ENCODE data around the gene NR4A1.

The NR4A1 gene

GRCh38 chr12:52019113-52019770, 32.0 kb upstream of the NR4A1 start:
- DNase-seq: no peak

- DNase-seq: no peak
Measured at GRCh38 chr12:52020539-52021336, 30.5 kb upstream of the NR4A1 start.

- DNase-seq: peak; percentile 34
Measured at GRCh38 chr12:52022841-52023181, 28.4 kb upstream of the NR4A1 start.

DNA sequence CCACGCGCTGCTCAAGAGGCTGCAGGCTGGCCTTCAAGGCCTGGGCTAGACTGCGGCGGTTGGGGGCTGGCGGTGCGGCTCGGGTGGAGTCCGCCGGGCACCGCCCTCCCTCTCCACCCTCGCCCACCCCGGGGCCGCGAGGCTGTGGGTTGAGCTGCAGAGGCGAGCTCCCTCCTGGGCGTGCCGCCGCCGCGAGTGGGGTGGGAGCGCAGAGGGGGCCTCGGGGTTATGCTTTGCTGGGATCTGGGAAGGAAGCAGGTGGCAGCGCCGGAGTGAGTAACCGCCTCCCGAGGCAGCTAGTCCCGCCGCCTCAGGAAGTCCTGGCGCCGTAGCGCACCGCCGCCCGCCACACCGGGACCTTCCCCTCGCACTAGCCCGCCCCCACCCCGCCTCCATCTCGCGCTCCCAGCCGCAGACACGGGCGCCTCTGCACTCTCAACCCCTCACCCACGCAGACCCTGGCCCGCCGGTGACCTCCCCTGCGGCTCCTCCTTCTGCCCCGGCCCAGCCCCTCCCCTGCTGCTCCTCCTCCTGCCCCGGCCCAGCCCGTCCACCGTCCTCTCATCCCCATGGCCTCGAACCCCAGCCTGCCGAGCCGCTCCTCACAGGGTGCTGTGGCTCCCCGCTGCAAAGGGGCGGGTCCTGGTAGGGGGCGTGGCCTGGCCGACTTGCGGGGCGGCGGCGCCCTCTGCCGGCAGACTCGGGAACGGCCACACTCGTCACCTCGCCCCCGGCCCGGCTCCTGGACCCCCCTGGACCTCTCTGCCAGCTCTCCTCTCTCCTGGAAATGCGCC, 27.9 kb upstream of the NR4A1 start:
- peak; percentile 61 for DNase-seq

GRCh38 chr12:52023976-52024688, 27.1 kb upstream of the NR4A1 start:
- DNase-seq: no peak

DNA sequence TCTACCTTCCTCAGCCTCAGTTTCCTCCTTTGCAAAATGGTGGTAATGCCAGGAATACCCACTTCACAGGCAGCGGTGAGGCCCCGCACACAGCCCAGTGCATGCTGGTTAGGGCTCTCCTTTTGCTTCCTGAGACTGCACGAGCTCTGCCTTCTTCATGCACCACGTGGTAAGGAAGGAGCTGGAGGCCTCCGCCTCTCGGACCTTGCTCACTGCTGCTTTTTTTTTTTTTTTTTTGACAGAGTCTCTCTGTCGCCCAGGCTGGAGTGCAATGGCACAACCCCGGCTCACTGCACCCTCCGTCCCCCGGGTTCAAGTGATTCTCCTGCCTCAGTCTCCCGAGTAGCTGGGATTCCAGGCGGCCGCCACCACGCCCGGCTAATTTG, 26.4 kb upstream of the NR4A1 start:
- no peak for DNase-seq

DNA sequence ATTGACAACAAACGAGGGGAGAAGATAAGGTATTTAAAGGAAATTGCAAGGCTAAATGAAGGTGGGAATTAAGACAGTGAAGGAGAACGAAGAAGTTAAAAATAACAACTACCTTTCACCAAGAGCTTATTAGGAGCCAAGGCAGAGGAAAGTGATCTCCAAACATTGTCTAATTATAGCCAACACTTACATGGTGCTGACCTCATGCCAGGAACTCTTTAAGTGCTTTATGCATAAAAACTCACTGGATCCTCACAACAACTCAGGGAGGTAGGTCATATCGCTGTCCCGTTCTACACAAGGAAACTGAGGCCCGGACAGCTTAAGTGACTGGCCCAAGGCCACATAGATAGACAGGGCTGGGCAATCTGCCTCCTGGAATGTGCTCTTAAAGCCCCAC, 25.0 kb upstream of the NR4A1 start:
- DNase-seq: no peak

DNA sequence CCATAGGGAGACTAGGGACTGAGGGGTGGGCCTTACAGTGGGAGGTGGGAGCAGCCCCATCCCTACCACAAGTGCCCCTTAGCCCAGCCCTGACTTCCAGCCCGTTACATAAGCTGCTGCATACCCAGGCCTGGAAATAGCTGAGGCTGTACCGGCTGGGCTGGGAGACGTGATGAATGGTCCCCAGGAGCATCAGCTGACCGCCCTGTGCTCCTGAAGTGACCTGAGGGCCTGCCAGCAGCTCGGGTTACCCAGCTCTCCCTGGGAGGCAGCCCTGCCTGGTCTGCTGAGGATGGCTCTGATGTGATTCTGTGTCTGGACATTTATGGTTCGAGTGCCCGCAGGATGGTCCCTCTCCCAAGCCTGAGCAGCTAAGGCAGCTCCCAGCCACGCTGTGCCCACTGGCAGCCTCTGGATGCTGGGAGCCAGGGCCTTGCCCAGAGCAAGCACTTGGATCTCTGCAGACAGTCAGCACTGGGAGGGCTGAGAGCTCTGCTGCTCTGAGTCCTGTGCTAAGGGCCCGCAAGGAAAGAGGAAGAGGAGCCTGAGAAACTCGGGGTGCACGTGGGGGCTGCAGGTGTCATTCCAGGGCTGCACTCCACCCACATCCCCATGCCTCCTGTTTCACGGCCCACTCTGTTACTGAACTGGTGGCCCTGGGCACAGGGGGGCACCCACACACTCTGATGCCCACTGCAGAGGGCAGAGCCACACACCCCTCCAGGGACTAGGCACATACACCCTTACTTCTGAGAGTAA, 24.0 kb upstream of the NR4A1 start:
- DNase-seq: no peak

- peak; percentile 41 for DNase-seq
Measured at GRCh38 chr12:52029685-52030084, 21.6 kb upstream of the NR4A1 start.

- DNase-seq: peak; percentile 24
Measured at GRCh38 chr12:52032446-52032803, 18.8 kb upstream of the NR4A1 start.

DNA sequence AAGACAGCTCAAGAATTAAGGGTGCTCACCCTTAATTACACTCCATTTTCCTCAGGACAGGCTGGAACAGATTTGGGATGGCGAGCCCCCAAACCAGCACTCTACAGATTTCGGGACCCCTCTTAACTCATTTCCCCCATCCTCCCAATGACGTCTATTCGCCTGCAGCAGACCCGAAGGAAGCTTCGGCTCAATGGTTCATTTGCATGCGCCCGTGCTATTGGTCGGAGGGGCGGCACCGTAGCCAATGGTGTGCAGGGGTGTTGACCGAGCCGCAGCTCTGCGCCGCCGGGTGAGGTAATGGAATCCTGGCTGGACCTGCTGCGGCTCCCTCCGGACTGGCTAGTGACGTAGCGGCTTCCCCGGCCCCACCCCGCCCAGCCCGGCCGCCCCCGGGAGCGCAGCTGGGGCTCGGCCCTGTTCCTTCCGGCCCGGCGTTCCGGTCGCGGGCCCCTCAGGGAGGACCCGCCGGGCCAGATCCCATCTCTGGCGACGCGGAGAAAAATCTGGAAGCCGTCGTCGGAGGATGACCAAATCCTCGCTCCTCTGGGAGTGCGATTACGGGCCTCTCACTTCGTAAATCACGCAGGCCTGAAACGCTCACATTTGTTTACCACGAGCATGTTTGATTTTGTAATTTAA, 18.3 kb upstream of the NR4A1 start:
- peak; percentile 84 for DNase-seq

GRCh38 chr12:52033446-52034140, 17.6 kb upstream of the NR4A1 start:
- DNase-seq: no peak

DNA sequence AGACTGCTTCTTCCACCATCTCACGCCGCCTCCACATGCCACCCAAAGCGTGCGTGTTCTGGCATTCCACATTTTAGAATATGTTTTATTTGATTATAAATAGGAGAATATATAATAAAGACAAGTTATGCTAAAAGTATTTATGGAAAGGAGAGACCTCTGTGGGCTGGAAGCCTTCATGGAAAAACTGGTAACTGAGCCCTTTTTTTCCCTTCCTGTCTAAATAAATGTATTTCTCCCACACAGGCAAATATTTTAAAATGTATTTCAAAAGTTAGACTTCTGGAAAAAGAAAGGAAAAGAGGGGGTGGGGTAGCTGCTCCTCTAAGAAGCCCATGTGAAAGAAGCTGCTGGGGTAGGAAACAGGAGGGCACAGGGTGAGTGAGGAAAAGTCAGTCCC, 16.1 kb upstream of the NR4A1 start:
- DNase-seq: no peak

- no peak for DNase-seq
Measured at GRCh38 chr12:52035926-52036325, 15.3 kb upstream of the NR4A1 start.

DNA sequence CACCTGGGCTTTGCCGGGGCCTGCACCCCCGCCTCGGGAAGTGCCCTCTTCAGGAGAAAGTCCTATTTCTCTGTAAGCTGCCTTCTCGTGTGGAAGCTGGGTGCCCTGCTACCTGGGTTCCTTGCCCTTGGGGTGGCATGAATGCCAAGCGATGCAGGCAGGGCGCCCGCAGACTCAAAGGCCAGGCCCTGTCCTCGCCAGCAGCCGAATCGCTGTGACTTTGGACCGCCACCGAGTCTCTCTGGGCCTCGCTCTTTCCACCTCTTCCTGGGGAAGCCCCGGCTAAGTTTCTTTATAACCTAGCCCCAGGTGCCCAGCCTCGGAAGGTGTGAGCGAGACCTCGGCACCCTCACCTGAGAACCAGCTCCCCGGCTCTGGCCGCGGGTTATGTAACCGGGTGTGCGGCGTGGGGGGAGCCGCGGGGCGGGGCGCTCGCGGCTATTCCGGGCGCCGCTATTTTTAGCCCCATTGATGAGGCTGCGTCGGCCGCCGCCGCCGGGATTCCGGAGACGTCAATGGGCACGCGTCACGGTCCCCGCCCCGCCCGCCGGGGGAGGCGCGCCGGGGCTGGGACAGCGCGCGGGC, 14.6 kb upstream of the NR4A1 start:
- peak; percentile 32 for DNase-seq

DNA sequence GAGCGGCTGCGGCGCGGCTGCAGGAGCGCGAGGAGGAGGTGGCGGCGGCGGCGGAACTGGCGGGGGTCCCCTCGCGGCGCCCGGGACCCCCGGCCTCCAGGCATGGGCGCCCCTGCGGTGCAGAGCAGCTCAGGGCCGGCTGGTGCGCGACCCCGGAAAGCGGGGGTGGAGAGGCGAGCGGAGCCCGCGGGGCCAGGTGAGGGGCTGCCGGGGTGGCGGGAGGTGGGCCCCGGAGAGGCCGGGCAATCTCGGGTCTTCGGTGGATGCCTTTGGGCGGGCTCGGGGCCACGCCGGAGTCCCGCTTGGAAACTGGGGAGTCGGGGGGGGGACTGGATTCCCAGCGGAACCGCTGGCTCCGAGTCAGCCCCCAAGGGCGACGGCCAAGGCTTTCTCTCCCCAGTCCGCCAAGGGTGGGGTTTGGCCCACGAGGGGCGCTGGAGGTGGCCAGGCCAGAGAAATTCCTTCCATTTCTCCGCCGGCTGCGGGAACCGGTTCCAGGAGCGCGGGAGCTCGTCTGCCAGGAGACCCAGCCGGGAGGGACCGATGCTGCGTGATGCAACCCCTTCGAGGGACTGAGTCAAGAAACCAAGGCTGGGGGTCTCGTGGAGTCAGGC, 13.9 kb upstream of the NR4A1 start:
- DNase-seq: no peak

DNA sequence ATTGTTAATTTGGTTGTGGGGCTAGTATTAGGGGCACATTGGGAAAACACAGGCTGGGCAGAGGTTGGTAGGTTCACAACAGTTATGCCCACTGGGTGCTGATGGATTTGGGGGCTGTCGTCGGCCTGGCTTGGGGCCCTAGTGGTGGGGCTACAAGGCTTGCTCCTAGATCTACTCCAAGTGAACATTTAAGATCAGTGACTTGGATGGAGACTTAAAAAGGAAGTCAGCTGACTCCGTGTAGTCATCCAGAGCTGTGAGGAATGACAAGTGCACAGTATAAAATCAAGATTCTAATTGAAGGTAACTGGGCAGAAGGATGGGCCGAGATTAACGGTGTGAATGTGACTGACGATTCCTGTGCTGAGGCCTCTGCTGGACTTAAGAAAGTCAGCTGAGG, 12.8 kb upstream of the NR4A1 start:
- DNase-seq: no peak

DNA sequence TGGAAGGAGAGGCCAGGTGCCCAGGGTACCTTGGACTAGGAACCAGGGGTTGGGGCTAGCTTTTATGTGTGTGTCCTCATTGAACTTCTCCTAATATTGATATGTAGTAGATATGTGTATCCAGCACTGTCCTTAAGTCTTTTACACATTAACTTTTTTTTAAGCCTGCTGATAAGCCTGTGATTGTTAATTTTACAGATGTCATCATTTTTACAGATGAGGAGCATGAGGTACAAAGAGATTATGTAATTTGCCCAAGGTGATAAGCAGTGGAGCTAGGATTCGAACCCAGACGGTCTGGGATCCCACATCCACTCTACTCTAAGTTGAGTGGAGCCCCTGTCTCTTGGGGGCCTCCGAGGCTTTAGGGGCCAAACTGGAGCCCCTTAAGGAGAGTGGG, 10.2 kb upstream of the NR4A1 start:
- DNase-seq: no peak

- DNase-seq: no peak
Measured at GRCh38 chr12:52041695-52042123, 9.5 kb upstream of the NR4A1 start.

- DNase-seq: no peak
Measured at GRCh38 chr12:52042706-52043385, 8.4 kb upstream of the NR4A1 start.

Data from NCI-H2227 treated with DMSO at 0.1 percent for 48 hours (cell line).